Measurements from ENCODE around the gene NKAIN4.

The NKAIN4 gene

GRCh38 chr20:63292904-63293303, 38.6 kb upstream of the NKAIN4 start, which contains the start of gene COL20A1:
COL20A1 (plus strand) TSS chr20:63293186; CDS start chr20:63295108, 1,922 bp downstream.
- no peak for TF ChIP-seq CTCF (IDR thresholded peaks at IDR 0.05; ENCODE audit: extremely low read depth, missing control alignments)
- no peak for DNase-seq (ENCODE audit: low spot score)

- DNase-seq (ENCODE audit: low spot score), result no peak
- TF ChIP-seq CTCF (IDR thresholded peaks at IDR 0.05; ENCODE audit: extremely low read depth, missing control alignments), result no peak
Observed at GRCh38 chr20:63292292-63292701, 38.0 kb upstream of the NKAIN4 start.

GRCh38 chr20:63291811-63292210, 37.5 kb upstream of the NKAIN4 start:
- DNase-seq (ENCODE audit: low spot score), result no peak
- TF ChIP-seq CTCF (IDR thresholded peaks at IDR 0.05; ENCODE audit: extremely low read depth, missing control alignments), result no peak

GRCh38 chr20:63290677-63291472, 36.6 kb upstream of the NKAIN4 start:
- peak; percentile 90 for DNase-seq (ENCODE audit: low spot score)
- peak; percentile 42 for TF ChIP-seq CTCF (IDR thresholded peaks at IDR 0.05; ENCODE audit: extremely low read depth, missing control alignments)

- no peak for DNase-seq (ENCODE audit: low spot score)
- TF ChIP-seq CTCF (IDR thresholded peaks at IDR 0.05; ENCODE audit: extremely low read depth, missing control alignments), result no peak
Observed at GRCh38 chr20:63290136-63290676, 35.9 kb upstream of the NKAIN4 start.

- TF ChIP-seq CTCF (IDR thresholded peaks at IDR 0.05; ENCODE audit: extremely low read depth, missing control alignments), result no peak
- no peak for DNase-seq (ENCODE audit: low spot score)
Observed at GRCh38 chr20:63289311-63290135, 35.3 kb upstream of the NKAIN4 start.

Measured in GM20000 (cell line).